G401.6 (cell line): ENCODE results near the gene C1D.

Source experiments
- FAIRE-seq: peaks from 2 replicates; lab custom pipeline; 2012; peaks lifted over from hg19 to GRCh38; lab: Jason Lieb, UNC

C1D gene

GRCh38 chr2:68057658-68058396, 5.0 kb downstream of the C1D start:
- FAIRE-seq: no peak

DNA sequence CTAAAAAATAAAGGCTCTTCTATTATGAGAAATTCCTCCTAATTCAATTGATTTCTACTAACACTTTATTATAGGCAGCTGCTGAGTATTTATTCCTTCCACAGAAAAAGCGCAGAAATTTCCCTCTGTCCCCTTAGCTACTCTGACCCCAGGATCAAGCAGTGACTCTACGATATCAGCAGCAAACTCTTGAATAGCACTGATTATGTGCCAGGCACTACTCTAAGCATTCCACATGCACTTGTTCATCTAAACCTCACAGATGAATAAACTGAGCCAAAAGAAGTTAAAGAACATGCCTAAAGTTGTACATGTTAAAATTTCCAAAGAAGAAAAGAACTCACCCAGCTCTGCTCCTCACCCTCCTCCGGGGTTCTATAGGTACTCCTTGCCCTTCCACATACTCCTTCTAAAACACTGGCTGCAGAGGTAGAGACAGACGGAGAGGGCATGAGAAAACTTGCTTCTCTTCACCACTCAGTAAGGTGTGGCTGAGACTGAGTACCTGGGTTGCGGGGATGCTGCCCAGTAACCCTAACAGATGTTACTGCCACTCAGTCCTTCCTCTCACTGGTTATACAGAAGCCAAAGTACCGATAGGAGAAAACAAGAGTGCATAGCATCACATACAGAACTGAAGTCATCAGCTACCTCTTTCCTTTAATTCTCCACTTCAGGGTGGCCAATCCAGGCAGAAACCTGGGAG, 9.9 kb downstream of the C1D start:
- no peak for FAIRE-seq

GRCh38 chr2:68050353-68050752, 12.5 kb downstream of the C1D start:
- FAIRE-seq: no peak

DNA sequence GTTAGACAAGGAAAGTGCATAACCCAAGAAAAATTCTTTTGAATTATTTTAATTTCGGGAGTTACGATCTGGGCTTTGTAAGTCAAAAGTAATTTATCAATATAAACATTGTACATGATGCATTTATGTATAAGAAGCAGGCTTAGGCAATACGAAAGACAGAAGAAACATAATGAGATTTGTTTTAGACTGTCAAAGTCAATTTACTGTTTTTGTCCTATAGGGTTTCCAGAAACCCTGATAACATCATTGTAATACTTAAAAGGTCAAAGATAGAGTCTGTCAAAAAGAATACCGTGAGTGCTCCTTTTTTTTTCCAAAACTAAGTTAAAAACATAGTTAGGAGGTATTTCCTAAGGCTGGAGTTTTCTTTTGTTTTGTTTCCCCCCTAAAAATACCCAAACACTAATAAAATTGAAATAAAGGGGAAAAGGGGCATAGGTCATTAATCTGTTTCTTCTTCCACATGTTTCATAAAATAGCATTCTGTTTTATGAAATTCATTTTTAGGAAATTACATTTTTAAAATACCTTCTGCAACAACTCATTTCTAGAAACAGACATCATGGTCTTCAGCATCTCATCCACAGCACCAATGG, 16.1 kb downstream of the C1D start:
- FAIRE-seq: no peak

- no peak for FAIRE-seq
Observed at GRCh38 chr2:68046224-68046623, 16.6 kb downstream of the C1D start.

DNA sequence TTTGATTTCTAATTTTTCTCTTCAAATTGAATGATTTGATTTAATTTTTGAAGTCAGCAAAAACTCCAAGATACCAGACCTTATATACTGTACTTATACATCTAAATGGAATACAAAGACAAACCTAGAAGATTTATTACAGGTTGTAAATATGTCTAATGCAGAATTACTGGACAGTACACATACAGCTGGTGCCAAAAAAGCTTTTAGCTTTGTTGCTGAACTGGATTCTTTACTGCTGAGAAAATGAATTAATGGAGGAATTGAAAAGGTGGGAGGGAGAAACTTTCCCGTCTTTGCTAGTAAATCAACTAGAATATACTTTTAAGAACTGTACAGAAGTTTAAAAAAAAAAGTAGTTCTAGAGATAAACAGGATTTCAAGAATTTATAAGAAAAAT, 17.5 kb downstream of the C1D start:
- FAIRE-seq: peak; percentile 30

GRCh38 chr2:68044099-68044498, 18.7 kb downstream of the C1D start:
- no peak for FAIRE-seq

- FAIRE-seq: no peak
Observed at GRCh38 chr2:68043695-68044094, 19.1 kb downstream of the C1D start.

DNA sequence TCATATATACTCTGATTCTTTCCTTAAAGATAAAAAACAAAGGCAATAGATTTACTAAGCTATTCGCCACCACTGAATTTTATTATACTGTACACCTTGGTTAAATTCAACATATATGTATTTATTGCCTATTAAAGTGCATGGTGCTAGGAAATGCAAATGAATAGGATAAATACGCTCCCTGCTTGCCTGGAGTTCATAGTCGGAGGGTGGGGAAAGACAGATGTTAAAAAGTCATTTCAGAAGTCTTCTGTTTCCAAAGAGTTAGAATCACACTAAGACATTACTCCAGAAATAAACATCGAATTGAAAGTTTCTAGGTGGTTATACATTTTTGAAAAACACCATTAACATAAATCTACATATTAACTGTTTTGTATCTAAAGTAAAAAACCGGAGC, 19.8 kb downstream of the C1D start:
- FAIRE-seq: no peak

DNA sequence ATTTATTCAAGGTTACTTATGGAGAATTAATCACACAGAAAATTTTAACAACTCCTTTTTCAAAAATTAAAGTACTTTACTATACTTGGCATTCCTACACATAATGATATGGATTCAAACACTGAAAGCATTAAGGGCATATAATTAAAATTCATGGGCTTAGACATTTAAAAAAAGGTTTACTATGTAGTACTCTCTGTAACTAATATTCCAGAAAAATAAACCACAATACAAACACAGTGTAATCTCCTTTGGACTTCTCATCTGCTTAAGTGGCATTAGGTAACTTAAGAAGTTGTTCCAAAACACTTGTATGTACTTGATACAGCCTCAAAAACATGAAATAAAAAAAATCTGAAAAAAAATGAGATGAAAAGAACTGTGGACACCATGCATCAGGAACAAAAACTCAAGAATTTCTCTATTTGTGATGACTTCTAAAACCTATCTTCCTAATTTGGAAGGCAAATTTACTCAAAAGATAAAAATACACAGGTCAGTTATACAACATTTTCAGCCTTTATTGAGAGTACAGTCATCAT, 21.0 kb downstream of the C1D start:
- no peak for FAIRE-seq

DNA sequence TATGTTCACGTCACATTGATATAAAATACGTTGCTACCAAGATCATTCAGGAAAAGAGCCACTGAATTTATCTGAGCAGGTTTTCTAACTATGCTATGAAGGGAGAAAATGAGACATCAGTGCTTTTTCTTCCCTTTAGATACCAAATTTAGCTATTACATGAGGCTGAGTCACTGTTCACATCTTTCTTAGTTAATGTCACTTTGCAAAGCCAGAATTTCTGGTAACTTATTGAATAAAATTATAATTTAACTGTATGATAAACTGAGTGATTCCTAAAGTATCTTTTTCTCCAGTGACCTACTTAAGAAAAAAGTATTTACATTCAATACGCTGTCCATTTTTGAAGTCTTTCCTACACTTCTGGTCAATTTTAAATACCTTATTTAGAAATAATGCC, 22.7 kb downstream of the C1D start:
- no peak for FAIRE-seq

DNA sequence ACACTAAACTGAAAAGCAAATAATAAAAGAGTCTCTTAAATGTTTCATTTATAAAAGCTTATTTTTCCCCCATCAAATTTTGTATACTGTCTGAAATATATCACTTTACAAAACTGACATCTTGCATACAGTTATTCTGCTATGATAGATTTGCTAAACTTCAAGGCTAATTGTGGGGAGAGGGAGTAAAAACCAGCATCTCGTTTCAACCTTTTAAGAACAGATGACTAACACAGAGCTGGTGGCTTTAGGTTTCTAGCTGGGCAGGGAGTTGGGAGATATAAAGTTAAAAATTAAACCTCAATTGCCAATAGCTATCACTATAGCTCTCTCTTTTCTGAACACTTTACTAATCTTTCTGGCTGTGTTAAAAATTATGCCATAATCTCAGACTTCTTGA, 23.5 kb downstream of the C1D start:
- no peak for FAIRE-seq

- no peak for FAIRE-seq
Observed at GRCh38 chr2:68032702-68033101, 30.1 kb downstream of the C1D start.

GRCh38 chr2:68031542-68032160, 31.2 kb downstream of the C1D start:
- FAIRE-seq: peak; percentile 90

GRCh38 chr2:68031043-68031442, 31.8 kb downstream of the C1D start:
- FAIRE-seq: no peak

DNA sequence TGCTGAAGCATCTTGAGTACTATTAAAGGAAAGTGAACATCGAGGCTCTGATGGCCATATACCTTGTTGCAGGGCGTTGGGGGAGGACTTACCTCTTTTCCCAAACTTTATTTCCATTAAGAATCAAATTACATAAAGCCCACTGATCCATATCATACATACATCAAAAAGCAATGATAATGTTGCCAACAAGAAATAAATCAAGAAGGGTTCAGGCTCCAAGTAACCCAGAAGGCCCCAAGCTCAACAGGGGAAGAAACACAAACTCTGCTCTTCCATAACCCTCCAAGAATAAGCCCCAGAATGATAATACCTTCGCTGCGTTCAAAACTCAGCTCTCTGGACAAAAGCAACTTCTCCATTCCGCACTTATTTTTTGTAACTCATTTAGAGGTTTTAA, 32.3 kb downstream of the C1D start:
- FAIRE-seq: no peak

GRCh38 chr2:68027959-68028358, 34.8 kb downstream of the C1D start:
- no peak for FAIRE-seq

DNA sequence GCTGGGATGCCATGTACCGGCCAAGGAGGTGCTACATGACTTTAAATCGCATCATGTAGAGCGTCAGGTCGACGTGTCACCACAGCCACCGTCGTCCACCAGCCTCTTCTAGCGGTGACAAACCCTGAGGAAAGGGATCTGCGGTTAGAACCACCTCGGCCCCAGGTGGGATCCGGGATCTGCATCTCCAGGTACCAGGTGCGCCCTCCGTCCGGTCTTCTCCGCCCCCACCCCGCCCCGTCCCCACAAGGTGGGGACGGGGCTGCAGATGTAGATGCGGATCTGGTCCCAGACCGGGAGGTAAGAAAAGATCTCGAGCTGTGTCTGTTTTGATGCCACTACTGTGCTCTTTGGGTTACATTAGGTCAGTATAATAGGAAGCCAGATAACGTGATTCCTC, 38.4 kb downstream of the C1D start:
- no peak for FAIRE-seq

DNA sequence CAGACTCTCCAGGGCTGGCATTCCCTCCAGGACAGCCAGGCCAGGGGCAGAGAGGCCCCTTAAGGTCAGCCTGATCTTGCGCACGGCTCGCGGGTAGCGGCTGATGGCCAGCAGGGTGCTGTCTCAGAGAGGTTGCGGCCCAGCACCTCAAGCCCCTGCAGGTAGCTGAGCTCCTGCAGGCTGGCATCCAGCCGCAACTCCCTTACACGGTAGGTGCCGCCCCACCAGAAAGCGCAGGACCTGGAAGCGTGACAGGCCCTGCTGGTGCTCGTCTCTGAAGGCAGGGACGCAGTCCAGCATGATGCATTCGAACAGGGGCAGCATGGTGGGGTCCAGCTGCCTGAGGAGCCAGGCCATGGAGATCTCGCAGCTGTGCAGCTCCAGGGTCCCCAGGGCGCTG, 38.9 kb downstream of the C1D start:
- no peak for FAIRE-seq

GRCh38 chr2:68018727-68019126, 44.1 kb downstream of the C1D start:
- FAIRE-seq: no peak

DNA sequence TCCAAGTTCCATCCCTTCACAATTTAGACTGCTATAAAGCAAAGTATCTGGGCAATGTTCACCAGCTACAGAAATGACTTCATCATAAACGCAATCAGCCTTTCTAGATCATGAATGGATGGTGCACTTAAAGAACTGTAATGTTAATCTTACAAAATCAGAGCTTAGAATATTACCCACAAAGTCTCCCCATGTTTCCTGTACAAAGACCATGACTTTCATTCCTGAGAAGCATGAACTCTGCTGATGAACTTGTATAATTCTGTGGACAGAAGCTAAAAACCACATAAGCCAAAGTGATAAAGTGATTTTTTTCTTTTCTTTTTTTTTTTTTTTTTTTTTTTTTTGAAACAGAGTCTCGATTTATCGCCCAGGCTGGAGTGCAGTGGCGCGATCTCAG, 53.3 kb downstream of the C1D start:
- FAIRE-seq: no peak

GRCh38 chr2:68000170-68000825, 62.5 kb downstream of the C1D start:
- FAIRE-seq: no peak
